ENCODE data around the gene KRTAP19-3.

DNA sequence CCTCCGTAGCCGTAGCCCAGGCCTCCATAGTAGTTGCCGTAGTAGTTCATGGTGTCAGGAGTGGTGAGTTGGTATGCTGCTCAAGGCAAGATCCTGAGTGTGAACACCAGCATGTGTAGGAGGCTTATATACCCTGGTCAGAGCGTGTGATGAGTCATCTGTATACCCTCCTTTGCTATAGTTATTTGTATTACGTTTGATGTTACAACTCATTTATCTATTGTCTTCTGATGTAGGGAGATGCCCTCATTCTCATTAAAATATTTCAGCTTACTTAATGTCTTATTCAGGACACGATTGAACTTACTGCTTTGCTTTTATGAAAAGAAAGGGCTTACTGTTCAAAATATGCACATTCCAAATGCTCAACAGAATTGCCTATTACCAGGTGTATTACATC is 10.2 kb upstream of the KRTAP19-3 start, which contains the start of gene KRTAP19-5:
- TF ChIP-seq TAF1 (IDR thresholded peaks at IDR 0.05; ENCODE audit: low read depth, low read length) (no peak), POLR2A (IDR thresholded peaks at IDR 0.05; ENCODE audit: low read depth, low read length) (no peak), POLR2AphosphoS5 (IDR thresholded peaks at IDR 0.05; ENCODE audit: low read depth, low read length) (no peak), SPI1 (IDR thresholded peaks at IDR 0.05; ENCODE audit: low read depth, low read length) (no peak)

Data from GM12891 (cell line).